Vagina (tissue), 2 donors: ENCODE results near the gene HBQ1.
A peak's percentile ranks its signal among the peaks of the same experiment; 100 is the strongest.

ENCODE experiments used
- POLR2A ChIP-seq, 2 donors: fragments of 450-650 bp; IDR thresholded peaks; one replicate each; pipeline ENCODE4 v1.6.1; 2017; ENCODE audit warnings: antibody characterized with exemption in 2 of 2, mild to moderate bottlenecking in 2 of 2, moderate library complexity in 2 of 2
- POLR2AphosphoS5 ChIP-seq, 2 donors: sonication (generic); formaldehyde crosslinking; IDR thresholded peaks; one replicate each; pipeline ENCODE4 v1.9.0; 2017; ENCODE audit warnings: antibody characterized with exemption in 2 of 2, mild to moderate bottlenecking in 2 of 2, low read depth in 1 of 2; ENCODE audit not compliant: insufficient read depth in 1 of 2
- TF ChIP-seq, protein P1 (sequence below), 3 experiments: fragments of 450-650 bp in 2 of 3; fragments of 200-600 bp in 1 of 3; sonication (generic) in 1 of 3; IDR thresholded peaks; one replicate each; pipeline ENCODE4 v1.5.1; 2017 to 2019; ENCODE audit warnings: antibody characterized with exemption in 3 of 3, mild to moderate bottlenecking in 2 of 3, moderate library complexity in 2 of 3

DNA sequence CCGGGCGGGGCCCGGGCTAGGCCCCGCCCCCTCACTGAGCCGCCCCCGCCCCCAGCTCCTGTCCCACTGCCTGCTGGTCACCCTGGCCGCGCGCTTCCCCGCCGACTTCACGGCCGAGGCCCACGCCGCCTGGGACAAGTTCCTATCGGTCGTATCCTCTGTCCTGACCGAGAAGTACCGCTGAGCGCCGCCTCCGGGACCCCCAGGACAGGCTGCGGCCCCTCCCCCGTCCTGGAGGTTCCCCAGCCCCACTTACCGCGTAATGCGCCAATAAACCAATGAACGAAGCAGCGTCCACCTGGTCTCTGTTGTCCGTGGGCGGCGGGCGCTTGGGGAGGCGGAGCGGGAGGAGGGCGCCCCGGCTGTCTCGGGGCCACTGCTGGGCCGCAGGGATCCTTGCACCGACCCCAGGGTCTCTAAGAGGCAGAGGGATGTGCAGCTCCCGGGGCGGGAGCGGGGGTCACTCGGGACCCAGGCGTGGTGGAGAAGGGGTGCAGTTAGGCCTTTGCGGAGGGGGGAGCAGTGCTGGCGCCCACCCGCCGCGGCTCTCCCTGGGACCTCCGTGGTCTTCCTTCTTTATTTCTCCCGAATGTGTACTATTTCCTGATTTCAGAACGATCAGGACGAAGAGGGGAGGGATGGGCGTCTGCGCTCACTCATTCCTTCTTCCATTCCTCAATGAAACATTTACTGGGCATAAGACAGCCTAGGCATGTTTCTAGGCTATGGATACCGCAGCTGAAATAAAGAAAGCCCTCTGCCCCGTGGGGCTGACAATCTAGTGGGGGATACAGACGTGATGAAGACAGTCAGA, 25.8 kb upstream of the HBQ1 start:
- TF ChIP-seq POLR2A (IDR thresholded peaks at IDR 0.05) (no peak), POLR2AphosphoS5 (IDR thresholded peaks at IDR 0.05; ENCODE audit: insufficient read depth in 1 of 2, low read depth in 1 of 2) (peak in 1 of 2 donors; percentile 26)
- TF ChIP-seq, protein P1, sequence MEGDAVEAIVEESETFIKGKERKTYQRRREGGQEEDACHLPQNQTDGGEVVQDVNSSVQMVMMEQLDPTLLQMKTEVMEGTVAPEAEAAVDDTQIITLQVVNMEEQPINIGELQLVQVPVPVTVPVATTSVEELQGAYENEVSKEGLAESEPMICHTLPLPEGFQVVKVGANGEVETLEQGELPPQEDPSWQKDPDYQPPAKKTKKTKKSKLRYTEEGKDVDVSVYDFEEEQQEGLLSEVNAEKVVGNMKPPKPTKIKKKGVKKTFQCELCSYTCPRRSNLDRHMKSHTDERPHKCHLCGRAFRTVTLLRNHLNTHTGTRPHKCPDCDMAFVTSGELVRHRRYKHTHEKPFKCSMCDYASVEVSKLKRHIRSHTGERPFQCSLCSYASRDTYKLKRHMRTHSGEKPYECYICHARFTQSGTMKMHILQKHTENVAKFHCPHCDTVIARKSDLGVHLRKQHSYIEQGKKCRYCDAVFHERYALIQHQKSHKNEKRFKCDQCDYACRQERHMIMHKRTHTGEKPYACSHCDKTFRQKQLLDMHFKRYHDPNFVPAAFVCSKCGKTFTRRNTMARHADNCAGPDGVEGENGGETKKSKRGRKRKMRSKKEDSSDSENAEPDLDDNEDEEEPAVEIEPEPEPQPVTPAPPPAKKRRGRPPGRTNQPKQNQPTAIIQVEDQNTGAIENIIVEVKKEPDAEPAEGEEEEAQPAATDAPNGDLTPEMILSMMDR (IDR thresholded peaks at IDR 0.05), result no peak
